ENCODE measurements around the gene CYRIA.

The CYRIA gene

GRCh38 chr2:16666449-16666801, 791 bp upstream of the CYRIA start:
- DNase-seq = no peak

- no peak for DNase-seq
Observed at GRCh38 chr2:16664809-16665747, 556 bp downstream of the CYRIA start.

- no peak for DNase-seq
Observed at GRCh38 chr2:16664052-16664731, 1.4 kb downstream of the CYRIA start.

DNA sequence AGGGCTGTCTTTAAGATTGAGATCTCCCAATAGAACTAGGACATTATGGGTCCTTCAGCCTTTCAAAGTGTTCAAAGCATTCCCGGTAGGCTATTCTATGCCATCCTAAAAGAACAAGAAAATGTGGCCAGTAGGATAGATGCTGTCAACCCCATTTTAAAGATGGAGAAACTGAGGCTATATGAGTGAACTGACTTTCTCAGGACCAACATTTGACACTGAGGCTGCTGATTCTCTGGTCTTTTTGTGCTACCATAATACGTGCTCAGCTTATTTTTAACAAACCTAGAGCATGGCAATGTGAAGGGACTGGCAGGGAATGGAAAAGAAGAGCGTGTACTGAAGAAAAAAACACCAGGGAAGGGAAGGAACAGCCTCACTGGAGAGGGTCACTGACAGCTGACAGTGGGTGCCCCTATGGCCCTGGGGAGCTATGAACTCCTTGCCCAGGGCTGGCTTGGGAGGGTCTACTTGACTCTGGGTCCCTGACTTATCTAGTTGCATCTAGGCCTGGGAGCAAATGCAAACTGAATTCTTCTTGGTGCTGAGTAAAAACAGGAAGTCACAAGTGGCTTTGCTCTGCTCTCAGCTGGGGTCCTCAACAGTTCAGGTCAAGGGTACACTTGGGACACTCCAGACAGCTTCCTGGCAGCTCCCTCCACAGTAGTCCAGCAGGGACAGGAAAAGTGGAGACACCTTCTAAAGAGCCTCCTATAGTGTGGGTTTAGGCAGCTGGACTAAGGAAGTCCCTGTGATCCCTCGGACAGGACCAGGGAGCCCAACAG, 2.3 kb downstream of the CYRIA start:
- no peak for DNase-seq

DNA sequence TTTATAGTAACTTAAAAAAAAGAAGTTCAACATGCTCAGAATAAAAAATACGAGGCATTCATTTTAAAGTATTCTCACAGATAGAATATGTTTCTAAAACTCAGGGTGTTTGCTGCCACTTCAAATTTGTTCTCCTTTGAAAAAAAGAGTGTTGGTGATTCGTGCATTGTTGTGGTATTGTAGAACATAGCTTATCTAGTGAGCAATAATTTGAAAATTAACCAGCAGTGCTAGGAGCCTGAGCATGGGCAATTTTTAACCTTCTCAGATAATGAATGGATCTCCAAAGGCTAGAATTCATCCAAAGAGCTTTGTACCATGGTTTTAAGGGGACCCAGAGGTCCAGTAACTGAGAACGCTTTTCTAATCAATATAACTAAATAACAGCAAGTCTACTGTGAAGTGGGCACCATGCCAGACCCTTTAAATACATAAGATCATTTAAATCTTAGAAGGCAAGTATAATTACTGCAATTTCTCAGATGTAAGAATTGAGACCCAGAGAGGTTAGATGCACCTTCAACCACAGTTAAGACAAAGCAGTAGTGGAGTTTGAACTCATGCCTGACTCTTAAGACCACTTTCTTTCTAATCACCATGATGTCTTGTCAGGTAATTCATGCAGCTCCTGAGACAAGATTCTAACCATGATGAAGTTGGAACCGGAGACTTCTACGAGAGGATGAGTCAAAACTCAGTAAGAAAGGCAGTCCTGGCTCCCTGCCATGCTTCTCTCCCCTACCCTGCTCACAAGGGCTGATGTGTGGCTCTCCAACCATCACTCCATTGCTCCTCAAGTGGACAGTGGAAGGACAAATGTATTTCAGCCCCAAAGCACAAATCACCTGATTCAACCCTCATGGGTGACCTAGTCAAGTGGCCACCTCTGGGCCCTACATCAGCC, 3.4 kb downstream of the CYRIA start:
- DNase-seq = no peak

- DNase-seq = no peak
Observed at GRCh38 chr2:16661526-16661925, 4.1 kb downstream of the CYRIA start.

DNA sequence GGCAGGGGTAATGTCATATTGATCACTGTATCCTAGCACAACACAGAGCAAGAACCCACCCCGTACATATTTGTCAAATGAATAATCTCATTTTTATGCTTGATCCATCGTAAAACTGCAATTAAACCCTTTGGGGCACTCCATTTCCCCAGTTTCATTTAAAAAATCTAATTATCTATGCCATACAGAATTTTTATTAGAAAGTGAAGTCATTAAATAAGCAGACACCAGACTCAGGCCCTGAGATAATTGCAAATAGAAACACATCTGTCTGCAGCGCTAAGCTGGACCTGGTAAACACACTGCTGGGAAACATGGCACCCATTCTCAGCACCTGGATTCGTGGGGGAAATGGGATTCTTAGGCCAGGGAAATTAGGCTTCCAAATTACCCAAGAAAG, 5.1 kb downstream of the CYRIA start:
- no peak for DNase-seq

GRCh38 chr2:16660114-16660513, 5.5 kb downstream of the CYRIA start:
- DNase-seq = no peak

GRCh38 chr2:16658076-16658739, 7.4 kb downstream of the CYRIA start:
- DNase-seq = no peak

DNA sequence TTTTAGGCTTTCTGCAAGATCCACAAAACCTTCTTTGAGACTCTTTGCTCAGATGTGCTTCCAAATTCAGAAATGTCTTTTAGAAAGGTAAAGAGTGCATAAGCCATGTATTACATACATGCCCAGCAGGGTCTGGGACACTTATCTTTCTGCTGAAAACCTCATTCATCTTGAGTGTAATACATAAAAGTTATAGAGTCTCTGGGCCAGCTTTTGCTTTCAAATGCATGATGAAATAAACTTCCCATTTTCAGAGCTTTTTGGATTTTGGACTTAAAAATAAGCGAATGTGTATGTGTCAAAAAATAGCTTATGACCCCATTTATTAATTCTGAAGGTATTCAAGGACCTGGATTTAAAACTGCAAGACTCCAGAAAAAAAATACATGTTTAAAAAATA, 8.0 kb downstream of the CYRIA start:
- DNase-seq = no peak

DNA sequence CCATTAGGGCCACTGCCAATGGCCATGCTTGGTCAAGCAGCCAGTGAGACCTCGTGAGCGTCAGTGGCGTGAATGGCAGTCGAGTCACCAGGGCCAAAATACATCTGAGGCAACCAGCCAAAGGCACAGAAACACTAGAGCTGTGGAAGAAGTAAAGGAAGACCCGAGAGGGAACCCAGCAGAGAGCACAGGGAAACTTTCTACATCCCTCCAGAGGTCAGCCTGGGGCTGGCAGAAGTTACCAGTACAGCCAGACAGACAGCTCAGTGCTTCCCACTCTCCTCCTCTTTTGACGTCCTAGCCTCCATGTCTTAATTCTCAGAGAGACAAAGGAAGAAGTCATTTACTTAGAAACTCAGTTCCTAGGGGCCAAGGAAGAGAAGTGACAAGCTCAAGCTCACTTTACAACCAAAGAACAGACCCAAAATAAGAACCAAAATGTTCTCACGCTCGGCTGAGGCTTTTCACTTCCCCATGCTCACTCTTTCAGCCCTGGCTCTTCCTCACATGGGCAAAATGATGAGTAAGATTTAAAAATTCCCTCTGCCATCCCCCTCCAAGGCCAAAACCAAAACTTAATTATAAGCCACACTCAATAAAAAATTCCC, 8.7 kb downstream of the CYRIA start:
- no peak for DNase-seq

- DNase-seq = no peak
Observed at GRCh38 chr2:16655905-16656642, 9.6 kb downstream of the CYRIA start.

- DNase-seq = no peak
Observed at GRCh38 chr2:16655445-16655837, 10.2 kb downstream of the CYRIA start.

DNA sequence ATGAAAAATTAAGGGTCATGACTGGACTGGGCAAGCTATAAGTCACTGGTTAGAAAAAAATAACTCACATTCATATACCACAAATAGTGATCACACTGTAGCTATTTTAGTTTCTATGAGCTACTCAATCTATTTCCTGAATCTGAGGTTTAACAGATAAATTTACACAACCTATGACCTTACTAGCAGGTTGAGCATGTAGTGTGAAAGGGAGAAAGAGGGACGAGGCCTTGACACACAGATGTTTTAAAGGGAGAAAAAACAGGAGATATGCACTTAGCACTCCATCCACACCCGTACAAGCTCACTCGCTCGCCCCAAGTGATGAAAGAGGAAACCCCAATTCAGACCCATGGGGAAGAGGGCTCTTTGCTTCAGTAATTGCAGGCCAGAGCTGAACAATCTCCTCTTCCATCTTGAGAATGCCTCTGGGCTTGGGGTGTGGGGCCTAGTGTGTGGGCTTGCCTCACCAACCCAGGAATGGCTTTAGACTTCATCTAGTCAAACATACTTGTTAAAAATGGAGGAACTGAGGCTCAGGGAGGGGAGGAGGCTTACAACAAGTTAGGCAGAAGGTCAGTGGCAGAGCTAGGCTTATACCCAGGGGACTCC, 10.7 kb downstream of the CYRIA start:
- DNase-seq = no peak

DNA sequence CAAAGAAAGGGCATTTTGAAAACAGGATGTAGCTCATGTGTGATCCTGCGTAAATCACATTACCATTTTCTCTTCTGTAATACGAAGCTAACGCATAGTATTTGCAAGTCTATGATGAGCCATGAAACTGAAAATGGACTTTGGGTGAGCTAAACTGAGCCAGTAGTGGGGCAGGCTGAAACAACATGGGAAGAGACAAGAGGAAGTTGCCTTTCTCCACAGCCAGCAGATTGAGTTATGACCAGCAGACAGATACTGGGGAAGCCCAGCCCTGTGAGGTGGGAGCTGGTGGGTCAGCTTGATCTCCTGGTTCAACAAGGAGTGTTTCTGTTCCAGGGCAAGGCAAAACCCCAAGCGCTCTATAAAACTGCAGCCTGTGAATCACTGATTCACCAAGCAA, 11.8 kb downstream of the CYRIA start:
- no peak for DNase-seq

DNA sequence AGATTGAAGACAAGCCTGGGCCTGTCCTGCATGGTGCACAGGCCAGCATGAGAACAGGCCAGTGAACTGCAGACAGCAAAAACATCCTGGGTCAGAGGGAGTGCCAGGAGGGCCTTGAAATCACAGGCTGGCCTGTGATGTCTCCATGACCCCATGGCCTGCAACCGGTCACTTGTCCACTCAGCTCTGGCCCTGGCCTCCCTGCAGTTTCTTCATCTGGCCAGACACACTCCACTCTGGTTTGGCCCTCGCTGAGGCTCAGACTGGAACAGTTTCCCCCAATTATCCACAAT, 12.6 kb downstream of the CYRIA start:
- no peak for DNase-seq

DNA sequence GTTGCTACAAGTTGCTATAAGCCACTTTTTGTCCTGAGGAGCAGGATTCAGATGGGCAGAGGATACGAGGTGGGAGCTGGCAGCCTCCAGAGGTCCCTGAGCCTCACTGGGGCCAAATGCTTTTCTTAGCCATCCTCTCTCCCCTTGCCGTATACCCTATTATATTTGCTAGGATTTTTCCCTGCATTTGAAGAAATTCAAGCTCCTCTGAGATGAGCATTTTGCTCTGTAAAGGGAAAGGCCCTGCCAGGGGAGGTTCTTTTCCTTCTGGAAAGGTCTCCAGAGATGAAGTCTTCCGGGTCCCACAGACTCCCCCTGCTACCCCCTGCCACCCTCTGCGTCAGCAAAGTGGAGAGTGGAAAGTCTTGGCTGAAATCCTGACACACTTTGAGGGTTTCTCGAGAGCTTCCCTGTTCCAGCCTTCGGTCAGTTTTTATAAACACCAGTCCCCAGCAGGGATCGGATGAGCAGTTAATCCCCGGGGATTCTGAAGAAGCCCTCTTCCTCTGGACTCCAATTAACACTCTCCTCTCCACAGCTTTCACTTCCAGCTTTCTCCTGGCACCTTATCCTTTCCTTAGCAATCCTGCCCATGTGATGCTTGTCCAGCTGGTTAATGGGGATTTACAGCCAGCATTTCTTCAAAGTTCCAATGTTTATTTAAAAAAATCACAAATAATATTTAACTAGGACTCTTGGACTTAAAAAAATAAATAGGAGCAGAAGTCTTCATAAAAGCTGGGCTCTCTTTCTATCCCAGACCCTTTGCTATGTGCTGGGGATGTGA, 13.1 kb downstream of the CYRIA start:
- no peak for DNase-seq

DNA sequence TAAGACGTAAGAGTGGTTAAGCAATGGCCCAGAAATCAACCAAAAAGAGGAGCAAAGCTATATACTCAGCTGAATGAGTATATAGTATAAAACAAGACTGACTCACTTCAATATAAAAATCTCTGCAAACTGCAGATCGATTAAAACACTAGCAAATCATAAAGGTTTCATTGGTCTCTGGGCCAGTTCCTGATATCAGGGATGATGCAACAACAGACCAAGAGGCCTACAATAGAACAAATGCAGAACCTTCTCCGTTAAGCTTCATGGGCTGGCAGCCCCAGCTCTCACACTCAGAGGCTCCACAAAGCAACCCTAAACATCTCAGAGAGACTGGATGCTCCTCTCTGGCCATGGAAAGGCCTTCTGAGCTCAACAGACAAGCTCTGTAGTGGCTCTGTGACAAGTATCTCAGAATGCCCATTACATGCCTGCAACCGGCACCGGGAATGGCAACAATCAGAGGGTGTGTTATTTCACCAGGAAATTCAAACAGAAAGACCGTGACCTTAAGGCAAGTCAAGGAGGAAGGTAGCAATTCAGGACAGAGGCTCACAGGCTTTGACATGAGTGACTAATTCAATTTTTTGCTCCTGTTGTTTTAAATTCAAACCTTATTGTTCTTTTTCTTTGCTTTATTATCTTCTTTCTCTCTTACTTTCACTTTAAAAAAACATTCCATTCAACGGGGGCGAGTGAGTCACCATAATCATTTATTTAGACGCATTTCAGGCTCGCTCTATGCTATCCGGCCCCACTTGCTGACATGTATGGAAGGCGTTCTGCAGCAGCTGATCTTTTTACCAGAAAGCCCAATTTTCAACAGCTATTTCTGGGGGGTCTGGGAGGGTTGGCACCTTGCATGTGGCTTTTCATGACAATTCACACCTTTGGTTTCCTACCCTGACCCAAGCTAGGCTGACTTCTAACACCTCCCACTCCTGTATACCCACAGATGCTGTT, 15.1 kb downstream of the CYRIA start:
- DNase-seq = no peak

Measured in NCI-H1436 treated with DMSO at 0.1 percent for 48 hours (cell line).